Limb (tissue), 2 donors: ENCODE measurements around the gene PTPN22.

Experiments used
- DNase-seq, 2 donors: peaks; one replicate each; pipeline ENCODE4 v3.0.0-alpha.2; 2016; ENCODE audit errors: extremely low spot score in 2 of 2

The PTPN22 gene

DNA sequence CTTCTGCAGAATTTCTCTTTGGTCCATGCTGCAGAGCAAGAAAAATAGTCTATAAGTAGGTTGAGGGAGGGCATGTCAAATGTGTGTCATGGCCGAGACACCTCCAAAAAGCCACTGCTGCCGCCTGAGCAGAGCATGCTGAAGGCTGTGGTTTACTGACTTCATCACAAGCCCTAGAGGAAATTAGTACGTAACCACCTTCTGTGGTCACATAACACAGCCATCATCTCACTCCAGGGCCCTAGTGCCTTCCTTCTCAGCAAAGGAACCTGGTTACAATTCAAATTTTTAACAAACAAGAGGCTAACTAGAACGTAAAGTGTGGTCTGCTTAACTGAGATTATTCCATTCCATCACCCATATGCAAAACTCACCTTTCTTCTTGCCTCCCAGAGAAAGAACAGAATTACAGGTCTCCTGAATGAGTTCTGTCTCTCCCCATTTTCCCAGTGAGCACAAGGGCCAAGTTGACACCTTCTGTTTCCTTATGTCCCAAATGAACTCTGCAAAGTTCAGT is at the start of gene PTPN22:
TSS of gene PTPN22 (minus strand) at position 116 of the 517 bp plus-strand sequence.
- peak; percentile 2 to 22 for DNase-seq

DNA sequence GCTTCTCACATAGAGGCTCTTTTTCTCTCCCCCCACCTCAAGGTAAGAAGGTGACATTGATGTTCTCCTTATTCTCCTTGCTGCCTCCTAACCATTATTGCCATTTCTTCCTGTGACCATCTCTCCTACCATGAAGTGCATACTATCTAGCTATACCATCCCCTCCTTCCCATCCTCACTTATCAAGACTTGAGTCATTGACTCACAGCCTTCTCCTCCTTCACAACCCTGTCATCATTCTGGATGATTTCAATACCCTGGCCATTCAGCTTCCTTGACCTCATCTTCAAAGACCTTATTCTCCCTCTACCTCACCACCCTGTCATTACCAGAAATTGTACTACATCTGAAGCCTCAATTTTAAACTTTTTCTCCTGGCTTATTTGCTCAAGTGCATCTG is 46.7 kb upstream of the PTPN22 start:
- no peak for DNase-seq

DNA sequence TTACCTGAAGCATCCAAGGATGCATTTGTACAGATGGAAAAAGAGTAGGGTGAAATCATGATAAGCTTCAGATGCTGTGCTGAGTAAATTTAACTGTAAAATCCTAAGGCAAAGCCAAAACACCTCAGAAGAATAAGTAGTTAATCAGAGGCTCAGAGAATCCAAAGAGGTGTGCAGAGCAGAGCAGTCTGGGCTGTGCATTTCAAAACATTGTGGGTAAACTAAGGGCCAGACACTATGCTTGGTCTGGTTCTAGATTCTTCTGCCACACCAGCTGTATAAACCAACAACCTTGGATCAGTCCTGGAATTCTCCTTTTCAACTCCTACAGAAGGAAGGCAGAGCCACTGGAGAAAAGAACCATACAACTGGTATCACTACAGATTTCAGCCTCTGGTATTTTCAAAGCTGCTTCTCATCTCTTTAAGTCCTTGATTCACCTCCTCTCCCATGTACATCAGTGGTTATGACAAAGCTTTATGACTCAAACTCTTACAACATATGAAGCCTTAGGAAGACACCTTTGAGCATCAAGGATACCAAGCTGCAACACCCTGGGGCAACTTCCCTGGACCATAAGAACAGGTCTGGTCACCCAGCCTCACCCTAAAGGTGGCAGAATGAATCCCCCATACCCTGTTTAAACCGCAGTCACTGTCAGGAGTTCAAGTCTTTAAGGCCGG is 46.0 kb upstream of the PTPN22 start:
- no peak for DNase-seq

DNA sequence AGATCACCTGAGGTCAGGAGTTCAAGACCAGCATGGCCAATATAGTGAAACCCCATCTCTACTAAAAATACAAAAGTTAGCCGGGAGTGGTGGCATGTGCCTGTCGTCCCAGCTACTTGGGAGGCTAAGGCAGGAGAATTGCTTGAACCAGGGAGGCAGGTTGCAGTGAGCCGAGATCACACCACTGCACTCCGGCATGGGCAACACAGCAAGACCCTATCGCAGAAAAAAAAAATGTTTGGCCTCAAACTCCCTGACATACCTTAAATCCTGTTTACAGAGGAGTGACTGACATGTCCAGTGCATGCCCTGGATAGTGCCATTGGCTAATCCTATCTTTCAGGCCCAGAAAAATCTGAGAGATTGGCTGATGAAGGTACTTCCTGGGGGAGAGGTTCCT is 45.5 kb upstream of the PTPN22 start:
- DNase-seq = no peak

DNA sequence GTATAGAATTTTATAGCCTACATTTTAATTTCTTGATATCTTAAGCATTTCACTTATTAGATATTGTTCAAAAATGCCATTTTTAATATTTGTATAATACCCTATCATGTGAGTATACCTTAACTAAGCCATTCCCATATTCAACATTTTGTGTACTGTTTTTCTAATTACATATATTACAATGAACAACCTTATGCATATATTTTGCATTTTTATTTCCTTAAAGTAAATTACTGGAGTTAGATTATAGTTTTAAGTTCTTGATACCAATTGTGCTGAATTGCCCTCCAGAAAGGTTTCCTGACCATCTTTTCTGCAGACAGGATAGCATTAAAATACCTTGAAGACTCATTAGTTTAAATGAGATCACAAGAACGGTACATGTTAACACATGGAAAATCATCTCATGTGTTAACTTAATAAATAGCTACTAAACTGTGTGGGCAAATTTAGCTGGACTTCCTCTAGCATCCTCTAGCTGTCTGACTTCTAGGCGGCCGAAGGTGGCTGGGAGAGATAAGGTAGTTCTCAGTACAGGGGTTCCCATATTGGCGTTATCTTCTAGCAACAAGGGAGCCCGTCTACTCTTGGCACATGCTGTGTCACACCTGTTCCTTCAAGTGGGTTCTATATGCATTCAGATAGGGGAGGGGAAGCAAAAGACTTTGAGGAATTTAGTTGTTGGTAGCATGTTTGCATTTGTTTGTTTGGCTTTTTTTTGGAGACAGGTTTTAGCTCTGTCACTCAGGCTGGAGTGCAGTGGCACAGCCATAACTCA is 42.6 kb upstream of the PTPN22 start:
- no peak for DNase-seq

DNA sequence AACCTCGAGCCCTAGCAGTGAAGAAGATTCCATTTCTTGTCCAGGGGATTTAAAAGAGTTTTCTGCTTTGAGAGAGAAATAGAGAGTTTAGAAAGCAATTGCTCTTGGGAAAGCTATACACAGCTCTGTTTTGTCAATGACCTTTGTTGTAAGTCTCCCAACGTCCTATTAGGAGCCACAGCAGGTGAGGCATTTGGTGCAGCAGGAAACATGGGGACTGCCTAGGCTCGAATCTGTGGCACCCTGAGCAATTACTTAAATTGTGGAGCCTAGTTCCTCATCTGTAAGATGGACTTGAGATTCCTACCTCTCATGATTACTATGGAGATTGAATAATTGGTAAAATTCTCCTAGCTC is 41.8 kb upstream of the PTPN22 start:
- no peak for DNase-seq

DNA sequence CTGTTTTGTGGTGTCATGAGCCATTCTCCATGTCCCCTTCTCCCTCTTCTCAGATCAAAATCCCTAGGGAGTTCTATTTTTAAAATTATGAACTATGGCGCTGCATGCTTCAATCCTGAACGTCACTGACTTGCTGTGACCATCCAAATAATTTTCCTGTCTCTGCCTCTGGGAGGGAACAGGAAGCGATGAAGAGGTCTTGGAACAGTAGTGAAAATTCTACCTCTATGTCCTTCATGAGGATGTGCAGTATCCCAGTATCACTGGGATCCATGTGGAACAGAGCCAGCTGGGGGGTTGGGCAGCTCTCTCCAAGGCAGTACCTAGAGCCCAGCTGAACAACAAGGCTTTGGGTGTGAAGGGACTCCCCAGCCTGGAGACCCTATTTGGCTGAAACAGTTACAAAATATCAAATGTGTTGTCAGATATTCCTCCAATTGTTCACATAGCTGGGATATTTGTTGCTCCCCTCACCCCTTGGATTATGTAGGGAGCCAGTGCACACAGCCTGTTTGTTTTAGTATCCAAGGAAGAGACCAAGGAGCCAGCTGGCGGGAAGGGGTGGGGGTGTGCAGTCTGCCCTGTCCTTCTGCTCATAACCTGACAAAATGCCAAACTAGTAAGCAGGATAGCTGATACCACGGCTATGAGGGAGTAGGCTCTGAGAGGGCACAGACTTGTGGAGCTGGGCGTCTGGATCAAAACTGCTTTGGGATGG is 41.2 kb upstream of the PTPN22 start:
- peak; percentile 53 to 74 for DNase-seq

DNA sequence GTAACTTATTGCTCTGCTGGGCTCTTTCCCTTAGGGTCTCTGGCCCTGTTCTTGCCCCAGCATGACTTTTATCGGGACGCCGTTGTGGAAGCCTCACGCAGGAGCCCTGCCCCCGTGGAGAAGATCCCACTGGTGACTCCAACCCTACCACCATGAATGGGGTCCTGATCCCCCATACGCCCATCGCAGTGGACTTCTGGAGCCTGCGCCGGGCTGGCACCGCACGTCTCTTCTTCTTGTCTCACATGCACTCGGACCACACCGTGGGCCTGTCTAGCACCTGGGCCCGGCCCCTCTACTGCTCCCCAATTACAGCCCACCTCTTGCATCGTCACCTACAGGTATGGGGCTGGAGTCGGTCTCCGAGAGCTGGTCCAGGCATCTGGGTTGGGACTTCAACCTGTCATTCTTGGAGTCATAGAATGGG is 33.9 kb upstream of the PTPN22 start:
- no peak for DNase-seq

DNA sequence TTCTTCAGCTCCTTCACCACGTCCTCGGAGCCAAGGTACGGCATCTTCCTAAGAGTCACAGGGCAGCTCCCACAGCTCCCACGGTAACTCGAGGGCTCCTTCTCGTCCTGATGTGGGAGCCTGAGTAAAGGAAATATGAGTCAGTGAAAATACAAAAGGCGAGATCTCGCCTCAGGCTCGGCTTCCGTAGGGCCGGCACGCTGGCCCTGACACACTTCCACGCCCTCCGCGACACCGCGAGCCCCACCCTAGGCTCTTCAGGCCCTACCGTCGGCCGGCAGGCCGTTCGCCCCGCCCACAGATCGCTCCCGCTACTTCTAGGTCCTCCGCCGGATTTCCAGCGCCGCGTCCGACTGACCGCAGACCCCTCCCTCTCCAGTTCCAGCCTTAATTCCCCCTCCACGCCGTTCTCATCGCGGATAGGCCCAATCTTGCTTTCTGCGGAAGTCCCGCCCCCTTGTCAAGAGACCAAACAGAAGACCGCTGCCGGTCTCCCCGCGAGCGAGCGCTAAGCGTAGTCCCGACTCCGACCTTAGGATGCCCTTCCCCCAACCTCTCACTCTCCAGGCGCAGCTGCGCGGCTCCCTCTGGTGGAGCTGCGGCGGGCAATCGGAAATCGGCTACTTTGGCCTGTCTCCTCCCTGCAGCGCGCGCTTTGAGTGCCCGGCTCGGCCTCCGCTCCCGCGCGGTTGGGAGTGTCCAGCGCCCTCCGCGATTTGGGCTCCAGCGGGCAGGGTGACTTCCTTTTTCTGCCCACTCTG is 33.3 kb upstream of the PTPN22 start, which contains the start of the genes AP4B1 and DCLRE1B:
TSS of gene AP4B1 (minus strand) at position 126 of the 761 bp plus-strand sequence. CDS start at position 44, 82 bp downstream.
TSS of gene DCLRE1B (plus strand) at position 653 of the 761 bp plus-strand sequence. CDS start 261 bp downstream, outside the sequence.
- DNase-seq = peak; percentile 98 to 100

DNA sequence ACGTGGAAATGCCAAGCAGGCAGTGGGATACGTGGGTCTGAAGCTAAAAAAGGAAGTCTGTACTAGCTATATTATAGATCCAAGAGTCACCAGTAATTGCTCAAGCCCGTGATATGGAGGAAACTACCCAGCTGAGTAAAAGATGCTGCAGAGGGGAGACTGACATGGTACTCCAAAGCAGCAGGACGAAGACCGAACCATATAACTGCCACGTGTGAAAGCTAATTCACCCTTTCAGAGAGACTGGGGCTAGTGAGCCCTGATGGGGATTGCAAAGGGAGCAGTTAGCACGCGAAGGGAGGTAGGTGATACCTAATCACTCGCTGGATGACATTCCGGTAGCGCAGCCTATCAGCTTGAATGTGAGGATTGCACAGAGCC is 32.8 kb upstream of the PTPN22 start:
- DNase-seq = no peak

DNA sequence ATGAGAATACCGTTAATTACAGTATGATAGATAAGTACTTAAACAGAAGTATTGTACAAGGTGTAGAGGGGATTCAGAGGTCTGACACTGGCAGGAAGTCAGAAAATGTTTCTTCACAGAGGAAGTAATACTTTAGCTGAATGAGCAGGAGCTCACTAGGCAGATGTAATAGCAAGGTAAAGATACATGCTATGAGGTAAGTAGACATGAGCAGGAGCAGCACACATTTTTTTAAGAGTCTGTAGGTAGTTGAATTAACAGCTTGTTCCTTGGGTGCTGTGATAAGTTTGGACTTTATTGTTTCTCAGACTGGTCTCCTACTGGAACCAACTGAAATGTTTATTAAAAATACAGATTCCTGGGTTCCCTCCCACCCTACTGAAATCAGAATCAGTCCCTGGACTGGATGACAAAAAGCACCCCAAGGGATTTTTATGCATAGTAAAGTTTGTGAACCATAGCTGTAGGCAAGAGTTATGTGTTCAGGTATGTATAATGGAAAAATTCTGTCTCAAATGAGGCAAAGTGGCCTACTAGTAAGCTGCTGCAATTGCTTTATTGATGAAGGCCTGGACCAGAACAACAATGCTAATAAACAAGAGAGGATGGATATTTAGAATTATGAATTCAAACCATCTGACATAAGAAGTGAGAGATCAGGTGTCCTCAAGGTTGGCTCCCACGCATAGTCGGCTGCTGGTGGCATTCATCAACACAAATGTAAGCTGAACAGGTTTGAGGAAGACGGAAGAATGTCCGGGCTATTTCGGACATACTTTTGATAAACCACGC is 32.2 kb upstream of the PTPN22 start:
- DNase-seq = no peak

DNA sequence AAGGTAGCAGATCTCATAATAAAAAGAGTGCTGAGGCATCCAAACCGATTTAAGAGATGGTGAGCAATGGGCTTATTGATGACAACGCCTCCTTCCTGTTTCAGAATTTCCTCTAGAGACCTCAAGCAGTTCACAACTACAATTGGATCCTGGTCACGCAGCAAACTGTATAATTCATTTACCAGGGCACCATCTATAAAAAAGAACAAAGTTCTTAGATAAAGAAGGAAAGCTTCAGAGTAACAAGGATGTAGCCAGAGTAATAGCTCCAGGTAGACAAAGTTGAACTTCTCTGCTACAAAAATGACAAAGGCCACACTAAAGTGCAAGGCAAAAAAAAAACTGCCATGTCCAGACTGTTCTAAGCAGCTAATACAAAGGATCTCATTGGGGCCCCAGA is 29.7 kb upstream of the PTPN22 start:
- DNase-seq = no peak

DNA sequence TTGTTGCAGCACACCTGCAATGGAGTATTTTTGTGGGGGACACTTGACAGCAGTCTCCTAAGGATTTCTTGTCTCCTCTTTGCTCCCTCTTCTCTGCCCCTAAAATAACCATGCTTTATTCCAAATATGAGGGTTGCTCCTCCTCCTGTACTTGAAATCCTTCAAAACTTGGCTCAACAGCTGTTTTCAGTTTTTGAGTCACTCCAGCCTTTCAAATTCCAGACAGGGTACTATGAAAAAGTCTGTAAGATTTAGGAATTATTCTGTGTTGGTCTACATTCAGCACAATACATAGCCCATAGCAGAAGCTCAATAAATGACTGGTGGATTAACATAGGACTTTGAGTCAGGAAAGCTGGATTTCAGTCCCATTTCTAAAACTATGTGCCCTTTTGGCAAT is 27.6 kb upstream of the PTPN22 start:
- DNase-seq = no peak

DNA sequence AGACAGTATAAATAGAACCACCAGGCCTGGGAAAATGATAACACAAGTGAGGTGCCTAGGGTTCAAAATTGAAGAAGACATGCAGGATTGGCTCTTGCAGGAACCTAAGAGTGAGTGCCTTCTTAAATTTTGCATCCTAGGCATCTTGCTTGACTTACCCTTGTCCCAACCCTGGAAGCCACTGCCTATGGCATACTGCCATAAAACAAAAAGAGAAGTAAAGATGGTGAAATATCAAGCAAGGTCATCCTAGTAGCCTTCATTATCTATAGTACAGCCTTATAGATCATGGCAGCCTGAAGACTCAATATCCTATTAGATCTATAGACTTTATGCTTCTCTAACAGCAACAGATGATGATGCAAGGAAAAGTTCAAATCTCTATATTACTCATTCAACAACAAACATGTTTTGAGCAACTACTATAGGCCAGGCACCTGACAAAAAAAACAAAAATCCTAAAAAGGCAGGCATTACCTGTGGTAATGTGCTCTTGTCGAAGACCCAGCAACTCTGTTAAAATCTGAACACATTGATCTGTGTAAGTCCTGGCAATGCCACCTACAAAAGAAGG is 26.8 kb upstream of the PTPN22 start:
- DNase-seq = no peak

DNA sequence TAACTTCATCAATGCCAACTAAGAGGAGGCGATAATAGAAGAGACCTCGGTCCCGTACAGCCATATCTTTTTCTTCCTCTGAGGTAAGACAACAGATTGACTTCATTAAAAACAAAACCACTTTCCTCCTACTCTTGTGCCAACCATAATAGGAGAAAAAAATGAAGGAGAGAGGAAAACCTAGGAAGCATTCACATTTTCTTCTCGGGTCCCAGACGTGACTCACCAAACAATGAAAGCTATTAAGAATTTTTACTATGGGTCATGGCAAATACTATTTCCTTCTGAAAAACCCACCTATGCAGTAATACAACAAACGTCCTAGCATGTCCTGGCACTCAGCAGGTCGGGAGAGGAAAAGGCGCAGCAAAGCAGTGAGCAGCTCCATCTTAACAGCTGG is 24.4 kb upstream of the PTPN22 start:
- no peak for DNase-seq

DNA sequence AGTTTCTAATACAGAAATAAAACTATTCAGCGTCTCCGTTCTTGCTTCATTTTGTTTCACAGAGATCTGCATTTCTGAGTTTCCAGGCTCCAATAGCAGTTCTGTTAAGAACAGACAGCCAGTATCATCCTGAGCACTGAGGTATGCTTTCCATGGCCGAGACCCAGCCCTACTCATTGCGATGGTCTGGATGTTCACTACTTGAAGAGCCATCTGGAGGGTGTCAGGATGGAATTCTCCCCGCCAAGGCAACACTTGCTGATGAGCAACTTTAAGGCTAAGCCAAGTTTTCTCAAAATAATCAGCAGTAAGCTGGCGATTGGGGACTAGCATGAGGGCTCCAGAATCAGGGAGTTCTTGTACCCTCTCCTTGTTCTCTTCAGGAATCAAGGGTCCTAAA is 23.6 kb upstream of the PTPN22 start:
- DNase-seq = no peak

DNA sequence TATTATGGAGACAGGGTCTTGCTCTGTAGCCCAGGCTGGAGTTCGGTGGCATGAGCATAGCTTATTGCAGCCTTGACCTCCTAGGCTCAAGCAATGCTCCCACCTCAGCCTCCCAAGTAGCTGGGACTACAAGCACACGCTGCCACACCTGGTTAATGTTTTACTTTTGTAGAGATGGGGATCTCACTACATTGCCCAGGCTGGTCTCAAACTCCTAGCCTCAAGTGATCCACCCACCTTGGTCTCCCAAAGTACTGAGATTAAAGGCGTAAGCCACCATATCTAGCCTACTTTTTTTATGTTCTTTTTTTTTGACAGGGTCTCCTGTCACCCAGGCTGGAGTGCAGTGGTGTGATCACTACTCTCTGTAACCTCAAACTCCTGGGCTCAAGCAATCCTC is 21.8 kb upstream of the PTPN22 start:
- DNase-seq = no peak

DNA sequence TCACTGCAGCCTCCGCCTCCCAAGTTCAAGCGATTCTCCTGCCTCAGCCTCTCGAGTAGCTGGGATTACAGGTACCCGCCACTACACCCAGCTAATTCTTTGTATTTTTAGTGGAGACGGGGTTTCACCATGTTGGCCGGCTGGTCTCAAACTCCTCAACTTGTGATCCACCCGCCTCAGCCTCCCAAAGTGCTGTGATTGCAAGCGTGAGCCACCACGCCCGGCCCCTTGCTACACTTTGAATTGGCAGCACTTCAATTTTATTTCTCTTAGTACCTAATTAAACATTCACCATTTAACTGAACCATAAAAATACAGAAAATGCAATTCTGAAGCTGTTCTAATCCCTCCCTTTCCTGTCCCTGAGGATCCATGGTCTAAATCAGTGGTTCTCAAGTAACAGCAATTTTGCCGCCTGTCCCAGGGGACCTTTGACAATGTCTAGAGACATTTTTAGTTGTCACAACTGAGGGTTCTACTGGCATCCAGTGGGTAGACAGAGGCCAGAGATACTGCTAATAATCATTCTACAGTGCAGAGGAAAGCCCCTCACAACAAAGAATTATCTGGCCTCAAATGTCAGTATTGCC is 20.2 kb upstream of the PTPN22 start:
- DNase-seq = no peak

DNA sequence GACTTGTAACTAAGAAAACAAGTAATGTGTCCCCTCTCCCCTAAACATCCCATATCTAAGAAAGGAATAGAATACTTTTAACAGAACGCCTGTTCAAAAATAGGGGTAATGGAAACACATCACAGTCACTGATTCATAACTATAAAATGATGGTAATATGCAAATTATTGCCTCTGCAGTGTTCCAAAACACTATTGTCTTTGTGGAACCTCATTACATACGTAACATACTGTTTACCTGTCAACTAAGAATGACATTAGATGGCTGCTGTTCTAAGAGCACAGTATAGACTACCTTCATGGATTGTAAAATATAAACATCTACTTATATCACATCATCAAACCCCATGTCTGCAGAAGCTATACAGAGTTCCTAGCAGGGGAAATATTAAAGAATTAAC is 19.3 kb upstream of the PTPN22 start:
- no peak for DNase-seq
